HG03439 (cell line): ENCODE data around the gene RNF114.
"Not testable (repeated sequence)": the region's sequence is repeated elsewhere in the genome, so short reads cannot be mapped to it uniquely, and the experiment has no call there.

Experiments used
- ATAC-seq: cut with Tn5 transposase; IDR thresholded peaks from one replicate; pipeline ENCODE4 v1.9.1; 2021; ENCODE audit warnings: mild to moderate bottlenecking, moderate library complexity; ENCODE audit not compliant: unreplicated experiment

The RNF114 gene

GRCh38 chr20:49936153-49937026, at the start of gene RNF114:
Gene RNF114 (plus strand): TSS chr20:49936397. CDS start chr20:49936413, 16 bp downstream.
- peak; percentile 62 for ATAC-seq

- ATAC-seq: no peak
These were observed 49.5 kb upstream of the RNF114 start for GRCh38 chr20:49886571-49887213.

- no peak for ATAC-seq
These were observed 48.7 kb upstream of the RNF114 start for GRCh38 chr20:49887251-49888211.

GRCh38 chr20:49888212-49889000, 47.8 kb upstream of the RNF114 start:
- ATAC-seq: no peak

GRCh38 chr20:49889001-49889934, 46.9 kb upstream of the RNF114 start:
- ATAC-seq: no peak

GRCh38 chr20:49889935-49890333, 46.3 kb upstream of the RNF114 start:
- ATAC-seq: no peak

GRCh38 chr20:49890471-49891361, 45.5 kb upstream of the RNF114 start:
- ATAC-seq: no peak

GRCh38 chr20:49891476-49892110, 44.6 kb upstream of the RNF114 start:
- no peak for ATAC-seq

GRCh38 chr20:49892260-49892659, 43.9 kb upstream of the RNF114 start:
- ATAC-seq: no peak

- ATAC-seq: no peak
These were observed 43.4 kb upstream of the RNF114 start for GRCh38 chr20:49892817-49893216.

GRCh38 chr20:49893242-49894072, 42.7 kb upstream of the RNF114 start:
- no peak for ATAC-seq

GRCh38 chr20:49894073-49894470, 42.1 kb upstream of the RNF114 start:
- no peak for ATAC-seq

GRCh38 chr20:49895474-49896093, 40.6 kb upstream of the RNF114 start:
- not testable (repeated sequence) for ATAC-seq

- ATAC-seq: no peak
These were observed 40.0 kb upstream of the RNF114 start for GRCh38 chr20:49896204-49896603.

- no peak for ATAC-seq
These were observed 36.4 kb upstream of the RNF114 start for GRCh38 chr20:49899541-49900383.
